ENCODE data around the gene HKDC1.
"Not testable (repeated sequence)": the region's sequence is repeated elsewhere in the genome, so short reads cannot be mapped to it uniquely, and the experiment has no call there.

DNA sequence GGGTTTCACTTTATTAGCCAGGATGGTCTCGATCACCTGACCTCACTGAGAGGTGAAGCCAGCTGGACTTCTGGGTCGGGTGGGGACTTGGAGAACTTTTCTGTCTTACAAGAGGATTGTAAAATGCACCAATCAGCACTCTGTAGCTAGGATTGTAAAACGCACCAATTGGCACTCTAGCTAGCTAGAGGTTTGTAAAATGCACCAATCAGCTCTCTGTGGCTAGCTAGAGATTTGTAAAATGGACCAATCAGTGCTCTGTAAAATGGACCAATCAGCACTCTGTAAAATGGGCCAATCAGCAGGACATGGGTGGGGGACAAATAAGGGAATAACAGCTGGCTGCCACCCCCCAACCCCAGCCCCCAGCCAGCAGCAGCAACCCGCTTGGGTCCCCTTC is 44.8 kb upstream of the HKDC1 start:
- TF ChIP-seq, protein P1, sequence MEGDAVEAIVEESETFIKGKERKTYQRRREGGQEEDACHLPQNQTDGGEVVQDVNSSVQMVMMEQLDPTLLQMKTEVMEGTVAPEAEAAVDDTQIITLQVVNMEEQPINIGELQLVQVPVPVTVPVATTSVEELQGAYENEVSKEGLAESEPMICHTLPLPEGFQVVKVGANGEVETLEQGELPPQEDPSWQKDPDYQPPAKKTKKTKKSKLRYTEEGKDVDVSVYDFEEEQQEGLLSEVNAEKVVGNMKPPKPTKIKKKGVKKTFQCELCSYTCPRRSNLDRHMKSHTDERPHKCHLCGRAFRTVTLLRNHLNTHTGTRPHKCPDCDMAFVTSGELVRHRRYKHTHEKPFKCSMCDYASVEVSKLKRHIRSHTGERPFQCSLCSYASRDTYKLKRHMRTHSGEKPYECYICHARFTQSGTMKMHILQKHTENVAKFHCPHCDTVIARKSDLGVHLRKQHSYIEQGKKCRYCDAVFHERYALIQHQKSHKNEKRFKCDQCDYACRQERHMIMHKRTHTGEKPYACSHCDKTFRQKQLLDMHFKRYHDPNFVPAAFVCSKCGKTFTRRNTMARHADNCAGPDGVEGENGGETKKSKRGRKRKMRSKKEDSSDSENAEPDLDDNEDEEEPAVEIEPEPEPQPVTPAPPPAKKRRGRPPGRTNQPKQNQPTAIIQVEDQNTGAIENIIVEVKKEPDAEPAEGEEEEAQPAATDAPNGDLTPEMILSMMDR (IDR thresholded peaks at IDR 0.05): not testable (repeated sequence)
- TF ChIP-seq EP300, POLR2AphosphoS5 (IDR thresholded peaks at IDR 0.05): not testable (repeated sequence)
